Fibroblast of peridontal ligament (primary cell): ENCODE data around the gene CCL21.
"Not testable (repeated sequence)": the region's sequence is repeated elsewhere in the genome, so short reads cannot be mapped to it uniquely, and the experiment has no call there.

Experiments used
- DNase-seq: peaks from one replicate; pipeline ENCODE4 v3.0.0-alpha.2; 2010; ENCODE audit errors: extremely low read depth

CCL21 gene

GRCh38 chr9:34710023-34710422 is at the start of gene CCL21:
Gene CCL21 (minus strand): TSS chr9:34710136. CDS start chr9:34710066, 70 bp downstream.
- DNase-seq, result no peak

- DNase-seq, result no peak
These were observed 49.6 kb upstream of the CCL21 start for GRCh38 chr9:34759432-34760134.

GRCh38 chr9:34750320-34750719 is 40.4 kb upstream of the CCL21 start:
- DNase-seq, result not testable (repeated sequence)

GRCh38 chr9:34746526-34746925 is 36.6 kb upstream of the CCL21 start:
- DNase-seq, result no peak

- peak; percentile 2 for DNase-seq
These were observed 34.6 kb upstream of the CCL21 start for GRCh38 chr9:34744295-34745221.

- no peak for DNase-seq
These were observed 32.8 kb upstream of the CCL21 start for GRCh38 chr9:34742710-34743109.

GRCh38 chr9:34741628-34742027 is 31.7 kb upstream of the CCL21 start:
- no peak for DNase-seq

GRCh38 chr9:34740176-34740575 is 30.2 kb upstream of the CCL21 start:
- not testable (repeated sequence) for DNase-seq

GRCh38 chr9:34737677-34738260 is 27.8 kb upstream of the CCL21 start:
- no peak for DNase-seq

- DNase-seq, result no peak
These were observed 24.8 kb upstream of the CCL21 start for GRCh38 chr9:34734720-34735119.

- no peak for DNase-seq
These were observed 22.9 kb upstream of the CCL21 start for GRCh38 chr9:34732886-34733285.

- DNase-seq, result no peak
These were observed 22.5 kb upstream of the CCL21 start for GRCh38 chr9:34732478-34732877.

GRCh38 chr9:34723141-34723540 is 13.2 kb upstream of the CCL21 start:
- DNase-seq, result no peak

- DNase-seq, result not testable (repeated sequence)
These were observed 9.8 kb upstream of the CCL21 start for GRCh38 chr9:34719769-34720025.

- DNase-seq, result no peak
These were observed 9.3 kb upstream of the CCL21 start for GRCh38 chr9:34719021-34719768.

- no peak for DNase-seq
These were observed 8.2 kb upstream of the CCL21 start for GRCh38 chr9:34717996-34718614.

GRCh38 chr9:34716711-34717110 is 6.8 kb upstream of the CCL21 start:
- no peak for DNase-seq

- no peak for DNase-seq
These were observed 5.8 kb upstream of the CCL21 start for GRCh38 chr9:34715639-34716215.

GRCh38 chr9:34714007-34714406 is 4.1 kb upstream of the CCL21 start:
- no peak for DNase-seq

GRCh38 chr9:34712140-34712539 is 2.2 kb upstream of the CCL21 start:
- DNase-seq, result no peak
